K562 (cell line): ENCODE measurements around the gene FBXO48. TPM values are rescaled to one million over a fixed set of nuclear protein-coding genes. Genes with fewer than 3 reads are reported as not detected.

ENCODE experiments used
- CCAR2 ChIP-seq: fragments of 200-400 bp; formaldehyde crosslinking; IDR thresholded peaks from 2 replicates; pipeline ENCODE4 v1.6.1; 2017; ENCODE audit warnings: mild to moderate bottlenecking, low read depth, low read length
- CXXC5 ChIP-seq: fragments of 250-450 bp; sonication (Bioruptor Pico); IDR thresholded peaks from 2 replicates; pipeline ENCODE4 v1.8.0; 2022; ENCODE audit warnings: inconsistent platforms, mild to moderate bottlenecking, moderate library complexity
- DMBX1 ChIP-seq: fragments of 250-450 bp; sonication (Bioruptor Pico); IDR thresholded peaks from 2 replicates; pipeline ENCODE4 v1.8.0; 2022; ENCODE audit warnings: inconsistent platforms, mild to moderate bottlenecking, moderate library complexity, borderline replicate concordance
- ETV6 ChIP-seq, 3 experiments: fragments of 150-350 bp in 1 of 3; sonication (generic) in 1 of 3; formaldehyde crosslinking in 1 of 3; IDR thresholded peaks; 2 replicates each; pipeline versions ENCODE4 v1.6.1 to v1.8.0; 2014 to 2022; ENCODE audit warnings: borderline replicate concordance in 2 of 3, low read depth in 2 of 3, antibody characterized with exemption in 1 of 3, low read length in 1 of 3, mild to moderate bottlenecking in 1 of 3, missing genetic modification reagents in 1 of 3
- FOSL1 ChIP-seq: fragments of 200-800 bp; sonication (Bioruptor generic); conservative IDR thresholded peaks from 2 replicates; pipeline ENCODE4 v1.6.1; 2016; ENCODE audit warnings: missing genetic modification characterization, missing compliant biosample characterization
- FOXM1 ChIP-seq, 2 experiments: fragments of 450-650 bp in 1 of 2; sonication (generic) in 1 of 2; formaldehyde crosslinking in 1 of 2; IDR thresholded peaks; 2 replicates each; pipeline versions ENCODE4 v1.6.1 to v1.9.0; 2017 to 2022; ENCODE audit warnings: low read depth in 2 of 2, mild to moderate bottlenecking in 2 of 2, missing genetic modification reagents in 1 of 2, moderate library complexity in 1 of 2
- GTF3C2 ChIP-seq: IDR thresholded peaks from 3 replicates; pipeline ENCODE4 v1.6.1; 2011; ENCODE audit warnings: borderline replicate concordance, mild to moderate bottlenecking, moderate library complexity; ENCODE audit not compliant: insufficient read length; ENCODE audit errors: extremely low read depth
- KLF1 ChIP-seq: fragments of 450-650 bp; IDR thresholded peaks from 2 replicates; pipeline ENCODE4 v1.6.1; 2016; ENCODE audit warnings: missing genetic modification characterization, missing compliant biosample characterization
- MITF ChIP-seq: IDR thresholded peaks from 2 replicates; pipeline ENCODE4 v1.6.1; 2014; ENCODE audit warnings: antibody characterized with exemption
- MYC ChIP-seq, 2 experiments: fragments of 250-450 bp in 1 of 2; sonication (Bioruptor Pico) in 1 of 2; IDR thresholded peaks; 2 replicates each; pipeline versions ENCODE4 v1.5.1 to v1.6.1; 2012 to 2021; ENCODE audit warnings: low read depth in 2 of 2, borderline replicate concordance in 1 of 2, improper control_type of control experiment in 1 of 2, low read length in 1 of 2, mild to moderate bottlenecking in 1 of 2, moderate library complexity in 1 of 2
- NR2C2 ChIP-seq, 2 experiments: fragments of 200-800 bp in 1 of 2; sonication (Bioruptor generic) in 1 of 2; sonication (generic) in 1 of 2; formaldehyde crosslinking in 1 of 2; IDR thresholded peaks; 2 replicates each; pipeline versions ENCODE4 v1.6.1 to v1.8.0; 2016 to 2022; ENCODE audit warnings: mild to moderate bottlenecking in 1 of 2, missing compliant biosample characterization in 1 of 2, missing genetic modification characterization in 1 of 2, missing genetic modification reagents in 1 of 2
- POLR3A ChIP-seq: IDR thresholded peaks from 2 replicates; pipeline ENCODE4 v1.6.1; 2011; ENCODE audit warnings: borderline replicate concordance, mild to moderate bottlenecking, moderate library complexity; ENCODE audit not compliant: insufficient read length, insufficient read depth; ENCODE audit errors: extremely low read depth
- SMAD4 ChIP-seq: fragments of 250-450 bp; sonication (Bioruptor Pico); conservative IDR thresholded peaks from 2 replicates; pipeline ENCODE4 v1.8.0; 2021; ENCODE audit warnings: inconsistent platforms, mild to moderate bottlenecking, moderate library complexity
- TSC22D4 ChIP-seq: fragments of 450-650 bp; IDR thresholded peaks from 2 replicates; pipeline ENCODE4 v1.6.1; 2016; ENCODE audit warnings: missing genetic modification characterization, missing biosample characterization, control low read depth
- YBX1 ChIP-seq: fragments of 450-650 bp; IDR thresholded peaks from 2 replicates; pipeline ENCODE4 v1.7.1; 2016; ENCODE audit warnings: mild to moderate bottlenecking
- ZBTB12 ChIP-seq: fragments of 250-450 bp; sonication (Bioruptor Pico); IDR thresholded peaks from 2 replicates; pipeline ENCODE4 v1.4.0; 2020
- ZC3H11A ChIP-seq: IDR thresholded peaks from 2 replicates; pipeline ENCODE4 v1.6.1; 2012; ENCODE audit warnings: low read depth, low read length, improper control_type of control experiment
- ZEB2 ChIP-seq: fragments of 450-650 bp; IDR thresholded peaks from 2 replicates; pipeline ENCODE4 v1.6.1; 2016
- ZNF133 ChIP-seq: fragments of 250-450 bp; sonication (Bioruptor Pico); IDR thresholded peaks from 2 replicates; pipeline ENCODE4 v1.4.0; 2020; ENCODE audit warnings: mild to moderate bottlenecking
- ZNF764 ChIP-seq: fragments of 250-450 bp; sonication (Bioruptor Pico); IDR thresholded peaks from 2 replicates; pipeline ENCODE4 v1.4.0; 2020; ENCODE audit warnings: low read depth, mild to moderate bottlenecking, moderate library complexity
- polyA plus RNA-seq, 8 experiments: library from polyadenylated mRNA; depleted of rRNA in 4 of 8; stranded (reverse) in 5 of 8; unstranded in 3 of 8; fragments of >200 nt; fragmentation: Nextera tagmentation in 2 of 8; fragmentation: Illumina TruSeq in 1 of 8; extraction: Ambion mirVana in 2 of 8; extraction: Trizol in 1 of 8; gene quantifications; 2 replicates each; pipeline versions ENCODE4 v1.2.1 to v1.2.3, GENCODE V29; 2011 to 2014; ENCODE audit warnings: inconsistent platforms in 1 of 8, missing spikeins in 1 of 8
- total RNA-seq, 7 experiments: library from RNA; depleted of rRNA in 6 of 7; stranded (reverse); fragments of >200 nt in 6 of 7; fragmentation: Illumina TruSeq in 2 of 7; extraction: Trizol in 2 of 7; gene quantifications; 2 replicates each; pipeline versions ENCODE4 v1.2.1 to v1.2.3, GENCODE V29; 2011 to 2021; ENCODE audit warnings: low replicate concordance in 1 of 7

The FBXO48 gene
- total and polyA plus RNA-seq, 9 of the 15 experiments (the other 6 are each of a cell fraction or from before 2014, with no cell fraction given): 0.36 to 1.8 (median 0.73) TPM

GRCh38 chr2:68420254-68420910 is 46.7 kb downstream of the FBXO48 start (continued):
- no peak for TF ChIP-seq POLR3A
- TF ChIP-seq MITF: no peak
- TF ChIP-seq FOSL1 (tag): peak; percentile 58; the same call in 1 of the 2 replicates
- TF ChIP-seq TSC22D4 (tag): no peak
- TF ChIP-seq GTF3C2: no peak
- peak; percentile 28; the same call in 1 of the 2 replicates for TF ChIP-seq ZBTB12
- no peak for TF ChIP-seq ETV6 (IDR thresholded peaks at IDR 0.05; ENCODE audit: borderline replicate concordance in 1 of 2, low read depth in 2 of 2, low read length in 1 of 2)
- TF ChIP-seq ETV6 (CRISPR knock-in tag; IDR thresholded peaks at IDR 0.05; ENCODE audit: borderline replicate concordance): no peak
- no peak for TF ChIP-seq CCAR2
- TF ChIP-seq ZNF133 (CRISPR knock-in tag): no peak
- TF ChIP-seq KLF1: no peak
- TF ChIP-seq YBX1: no peak
- TF ChIP-seq CXXC5: peak; percentile 82
- peak; percentile 91; the same call in 1 of the 2 replicates for TF ChIP-seq DMBX1
- TF ChIP-seq NR2C2 (CRISPR knock-in tag; IDR thresholded peaks at IDR 0.05): no peak
- TF ChIP-seq NR2C2 (tag; IDR thresholded peaks at IDR 0.05): peak; percentile 55
- 0 out of 2 replicates have a peak, but pooled peaks have one; percentile 31 for TF ChIP-seq FOXM1 (IDR thresholded peaks at IDR 0.05; ENCODE audit: low read depth)
- TF ChIP-seq FOXM1 (CRISPR knock-in tag; IDR thresholded peaks at IDR 0.05; ENCODE audit: low read depth): no peak
- no peak for TF ChIP-seq ZC3H11A
- TF ChIP-seq ZEB2: peak; percentile 59; the same call in 1 of the 2 replicates
- TF ChIP-seq MYC (IDR thresholded peaks at IDR 0.05; ENCODE audit: low read depth, low read length): peak; percentile 61
- TF ChIP-seq MYC (CRISPR knock-in tag; IDR thresholded peaks at IDR 0.05; ENCODE audit: borderline replicate concordance, low read depth): peak; percentile 64; the same call in 1 of the 2 replicates
- TF ChIP-seq SMAD4 (CRISPR knock-in tag): peak; percentile 90
- TF ChIP-seq ZNF764 (CRISPR knock-in tag): no peak
